NOMO-1 treated with DMSO at 0.1 percent for 48 hours (cell line): ENCODE data around the gene SPATA21.

ENCODE experiments used
- DNase-seq: peaks from one replicate; lab custom pipeline; 2025; ENCODE audit not compliant: unreplicated experiment; lab: John Stamatoyannopoulos, UW

Gene SPATA21

DNA sequence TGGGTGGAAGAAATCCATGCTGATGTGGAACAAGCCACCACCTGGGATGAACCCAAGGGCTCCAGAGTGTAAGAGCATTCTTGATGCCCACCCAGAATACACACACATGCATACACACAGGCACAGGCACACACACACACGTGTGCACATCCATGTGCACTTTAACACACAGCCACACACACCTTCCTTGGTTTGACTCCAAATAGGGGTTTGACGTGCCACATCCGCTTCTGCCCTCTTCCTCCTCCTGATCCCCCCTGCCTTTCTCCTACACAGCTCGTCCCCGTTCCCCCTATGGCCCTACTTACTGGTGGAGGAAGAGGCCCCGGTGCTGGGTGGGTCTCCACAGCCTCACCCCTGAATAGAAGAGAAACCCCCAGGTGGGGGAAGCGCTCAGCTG, 16.0 kb downstream of the SPATA21 start:
- DNase-seq, result no peak

DNA sequence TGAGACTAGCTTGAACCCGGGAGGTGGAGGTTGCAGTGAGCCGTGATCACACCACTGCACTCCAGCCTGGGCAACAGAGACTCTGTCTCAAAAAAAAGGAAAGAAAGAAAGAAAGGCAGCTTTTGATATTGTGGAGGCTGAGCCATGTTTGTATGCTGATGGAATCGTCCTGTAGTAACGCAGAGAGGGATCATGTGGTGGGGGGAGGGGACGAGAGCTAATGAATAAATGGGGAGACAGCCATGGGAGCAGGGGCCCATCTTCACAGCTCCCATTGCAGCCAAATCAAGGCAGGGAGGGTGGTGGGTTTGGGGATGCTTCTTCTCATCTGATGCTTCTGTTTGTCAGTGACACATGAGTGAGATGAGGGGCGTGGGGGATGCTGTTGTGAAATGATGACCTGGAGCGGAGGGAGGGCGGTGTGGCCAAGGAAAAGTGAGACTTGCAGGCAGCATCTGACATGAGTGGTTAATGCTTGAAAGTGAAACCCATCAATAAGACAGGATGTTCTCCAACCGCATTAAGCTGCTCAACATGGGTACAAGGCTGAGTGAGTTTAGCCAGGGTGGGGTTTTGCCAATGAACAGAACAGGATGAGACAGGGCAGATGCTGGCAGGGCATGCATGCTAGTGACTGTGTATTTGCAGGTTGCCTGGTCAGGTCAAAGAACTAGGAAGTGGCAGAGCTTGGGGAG, 16.7 kb downstream of the SPATA21 start:
- peak; percentile 31 for DNase-seq

DNA sequence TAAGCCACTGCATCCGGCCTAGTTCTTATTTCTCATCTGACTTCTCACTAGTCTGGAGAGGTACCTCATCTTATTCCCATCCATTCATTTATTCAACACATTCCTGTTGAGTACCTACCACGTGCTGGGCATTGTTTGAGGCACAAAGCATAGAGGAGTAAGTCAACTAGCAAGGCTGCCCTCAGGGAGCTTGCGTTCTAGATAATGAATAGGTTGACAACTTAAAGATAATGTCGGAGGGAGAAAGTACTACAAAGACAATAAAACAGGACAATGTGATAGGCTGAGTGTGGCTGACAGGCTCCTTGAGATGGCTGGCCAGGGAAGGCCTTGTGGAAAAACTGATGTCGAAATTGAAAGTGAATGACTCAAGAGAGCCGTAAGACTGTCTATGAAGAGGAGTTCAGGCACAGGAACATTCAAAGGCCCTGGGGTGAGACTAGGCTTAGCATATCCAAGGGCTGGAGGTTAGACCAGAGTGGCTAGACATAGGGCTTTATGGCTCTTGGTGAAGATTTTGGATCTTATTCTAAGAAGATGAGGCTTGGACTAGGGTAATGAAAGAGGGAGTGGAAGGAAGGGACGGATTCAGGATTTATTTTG, 18.3 kb downstream of the SPATA21 start:
- DNase-seq, result peak; percentile 16

DNA sequence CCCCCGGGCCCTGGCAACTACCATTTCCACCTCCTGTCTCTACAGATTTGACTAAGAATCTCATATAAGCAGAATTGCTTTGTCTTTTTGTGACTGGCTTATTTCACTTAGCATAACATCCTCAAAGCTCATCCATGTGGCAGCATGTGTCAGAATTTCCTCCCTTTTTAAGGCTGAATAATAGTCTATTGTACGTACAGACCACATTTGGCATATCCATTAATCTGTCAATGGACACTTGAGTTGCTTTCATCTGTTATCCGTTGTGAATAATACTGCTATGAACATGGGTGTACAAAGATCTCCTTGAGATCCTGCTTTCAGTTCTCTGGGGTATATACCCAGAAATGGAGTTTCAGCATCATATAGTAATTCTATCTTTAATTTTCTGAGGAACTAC, 24.0 kb downstream of the SPATA21 start:
- DNase-seq, result no peak

DNA sequence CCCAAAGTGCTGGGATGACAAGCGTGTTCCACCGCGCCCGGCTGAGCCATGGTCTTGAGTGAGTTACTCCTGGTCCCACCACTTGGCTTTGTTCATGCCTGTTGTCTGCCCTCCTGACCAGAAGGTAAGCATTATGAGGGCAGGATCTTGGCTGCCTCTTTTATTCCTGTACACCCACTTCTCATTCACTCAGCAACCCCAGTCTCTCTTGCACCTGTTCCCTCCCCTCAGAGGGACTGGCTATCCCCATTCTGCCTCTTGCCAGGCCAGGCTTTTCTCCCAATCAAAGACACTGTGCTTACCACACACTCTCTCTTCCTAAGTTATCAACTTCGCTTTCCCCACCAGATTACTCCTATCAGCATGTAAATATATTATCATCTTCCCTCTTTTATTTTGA, 26.4 kb downstream of the SPATA21 start:
- no peak for DNase-seq

DNA sequence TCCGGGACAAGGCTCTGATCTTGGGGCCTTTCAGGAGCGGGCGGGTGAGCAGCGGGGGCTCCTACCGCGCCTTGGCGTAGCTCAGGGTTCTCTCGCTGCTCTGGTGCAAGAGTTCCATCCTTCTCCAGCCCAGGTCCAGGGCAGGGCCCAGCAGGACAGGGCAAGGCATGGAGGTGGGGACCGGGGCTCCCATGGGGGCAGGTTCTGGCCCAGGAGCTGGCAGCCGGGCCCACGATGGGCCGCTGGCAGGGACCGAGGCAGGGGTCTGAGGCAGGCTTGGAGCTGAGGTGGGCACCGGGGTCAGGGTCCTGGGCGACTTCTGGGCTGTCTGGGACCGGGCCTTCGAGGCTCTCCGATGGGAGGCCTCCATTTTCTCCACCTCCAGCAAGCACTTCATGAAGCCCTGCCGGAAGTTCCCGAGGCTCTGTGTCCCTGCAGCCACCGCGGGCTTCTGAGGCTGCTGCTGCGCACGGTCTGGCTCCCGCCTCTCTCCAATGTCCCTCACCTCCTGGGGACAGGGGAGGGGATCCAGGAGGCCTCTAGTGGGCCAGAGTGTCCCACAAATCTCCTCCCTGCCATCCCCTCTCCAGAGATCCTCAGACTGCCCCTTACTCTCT, 27.6 kb downstream of the SPATA21 start:
- DNase-seq, result no peak

DNA sequence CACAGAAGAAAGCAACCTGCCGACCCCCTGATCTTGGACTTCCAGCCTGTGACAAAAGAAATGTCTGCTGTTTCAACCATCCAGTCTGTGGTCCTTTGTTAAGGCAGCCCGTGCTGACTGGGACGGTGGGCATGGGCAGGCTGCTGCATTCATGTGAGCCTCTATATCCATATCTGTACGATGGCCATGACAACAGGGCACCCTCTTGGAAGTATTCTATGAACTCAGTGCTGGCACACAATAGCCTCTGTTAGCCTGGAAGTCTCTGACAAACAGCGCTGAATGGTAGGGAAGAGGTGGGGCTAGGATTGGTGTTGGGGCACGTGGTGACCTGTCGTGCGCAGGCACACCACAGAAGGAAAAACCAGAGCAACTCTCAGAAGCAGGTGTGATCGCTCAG, 30.4 kb downstream of the SPATA21 start:
- DNase-seq, result no peak

DNA sequence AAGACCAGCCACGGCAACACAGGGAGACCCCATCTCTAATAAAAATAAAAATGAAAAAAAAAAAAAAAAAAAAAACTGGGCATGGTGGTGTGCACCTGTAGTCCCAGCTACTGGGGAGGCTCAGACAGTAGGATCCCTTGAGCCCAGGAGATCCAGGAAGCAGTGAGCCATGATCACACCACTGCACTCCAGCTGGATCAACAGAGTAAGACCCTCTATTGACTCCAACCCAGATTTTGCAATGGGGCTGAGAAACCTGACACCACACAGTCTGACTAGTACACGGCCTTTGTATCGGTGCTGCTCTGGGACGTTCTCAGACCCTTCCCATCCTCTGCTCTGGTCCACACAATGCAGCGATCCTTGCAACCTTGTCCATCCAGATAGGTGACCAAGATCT, 31.8 kb downstream of the SPATA21 start:
- no peak for DNase-seq

DNA sequence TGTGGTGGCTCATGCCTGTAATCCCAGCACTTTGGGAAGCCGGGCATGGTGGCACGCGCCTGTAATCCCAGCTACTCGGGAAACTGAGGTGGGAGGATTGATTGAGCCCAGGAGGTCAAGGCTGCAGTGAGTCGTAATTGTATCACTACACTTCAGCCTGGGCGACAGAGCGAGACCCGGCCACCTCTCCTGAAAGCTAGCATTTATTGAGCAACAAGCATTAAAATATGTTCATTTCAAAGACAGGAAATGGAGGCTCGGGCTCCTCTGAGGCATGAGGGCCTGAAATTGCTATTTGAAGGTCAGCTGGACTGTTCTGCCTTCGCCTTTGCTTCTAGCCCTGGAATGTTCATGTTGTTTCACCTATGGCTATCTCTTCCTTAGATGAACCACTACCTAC, 34.5 kb downstream of the SPATA21 start:
- DNase-seq, result no peak

DNA sequence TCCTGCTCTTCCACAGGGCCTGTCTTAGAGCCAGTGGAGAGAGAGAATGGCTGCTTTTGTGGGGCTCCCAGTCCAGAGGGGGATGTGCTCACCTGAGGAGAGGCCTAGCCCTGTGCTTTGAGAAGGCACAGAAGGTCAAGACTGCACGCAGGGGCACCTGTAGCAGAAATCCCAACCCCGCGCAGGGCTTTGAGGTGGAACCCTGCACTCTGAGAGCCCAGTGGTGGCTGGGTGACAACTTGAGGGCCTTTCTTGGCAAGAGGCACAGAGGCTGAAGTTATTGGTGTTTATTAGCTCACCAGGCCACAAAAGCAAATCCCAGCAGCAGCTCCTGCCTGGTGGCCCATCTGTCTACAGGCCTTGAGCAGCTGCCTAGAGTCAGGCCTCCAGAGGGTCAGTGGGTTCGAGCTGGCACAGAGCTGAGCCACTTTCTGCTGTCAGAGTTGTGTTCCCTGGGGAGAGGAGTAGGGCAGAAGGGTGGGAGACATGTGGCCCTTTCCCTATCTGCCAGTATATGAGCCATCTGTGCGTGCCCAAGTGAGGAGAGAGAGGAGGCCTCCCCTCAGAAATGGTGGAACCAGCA, 38.8 kb downstream of the SPATA21 start:
- no peak for DNase-seq

DNA sequence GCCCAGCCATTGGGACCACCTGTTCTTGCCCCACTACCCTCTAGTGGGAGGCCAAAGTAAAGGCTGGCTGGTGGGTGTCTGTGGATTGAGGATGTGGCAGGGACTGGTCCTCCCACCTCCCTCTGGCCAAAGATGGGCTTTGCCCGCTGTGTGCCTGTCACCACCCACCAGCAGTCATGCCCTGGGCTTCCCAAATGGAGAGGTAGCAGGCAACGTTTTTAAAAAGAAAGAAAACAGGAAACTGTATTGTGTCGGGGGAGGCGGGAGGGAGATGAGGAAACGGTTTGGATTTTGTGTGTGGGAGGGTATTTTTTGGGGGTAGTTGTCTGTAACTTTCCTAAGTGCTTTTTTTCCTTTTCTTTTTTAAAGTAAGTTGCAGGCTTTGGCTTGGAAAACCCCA, 40.1 kb downstream of the SPATA21 start:
- DNase-seq, result no peak

DNA sequence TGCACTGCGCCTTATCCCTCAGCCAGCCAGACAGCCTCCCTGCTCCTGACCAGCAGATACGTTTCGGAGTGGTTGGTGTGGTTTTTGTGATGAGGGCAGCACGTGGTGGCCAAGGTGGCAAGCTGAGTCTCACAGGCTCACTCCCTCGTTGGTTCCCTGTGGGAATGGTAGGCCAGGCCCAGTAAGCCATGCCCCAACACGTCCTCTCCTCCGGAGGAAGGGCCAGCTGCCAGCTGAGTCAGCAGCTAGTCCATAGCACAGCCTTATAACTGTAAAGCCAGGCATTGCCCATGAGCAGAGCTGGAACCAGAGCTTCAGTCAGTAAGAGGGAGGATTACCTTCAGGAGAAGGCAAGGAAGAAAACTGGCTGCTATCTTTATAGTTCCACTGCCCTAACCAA, 40.6 kb downstream of the SPATA21 start:
- DNase-seq, result no peak

DNA sequence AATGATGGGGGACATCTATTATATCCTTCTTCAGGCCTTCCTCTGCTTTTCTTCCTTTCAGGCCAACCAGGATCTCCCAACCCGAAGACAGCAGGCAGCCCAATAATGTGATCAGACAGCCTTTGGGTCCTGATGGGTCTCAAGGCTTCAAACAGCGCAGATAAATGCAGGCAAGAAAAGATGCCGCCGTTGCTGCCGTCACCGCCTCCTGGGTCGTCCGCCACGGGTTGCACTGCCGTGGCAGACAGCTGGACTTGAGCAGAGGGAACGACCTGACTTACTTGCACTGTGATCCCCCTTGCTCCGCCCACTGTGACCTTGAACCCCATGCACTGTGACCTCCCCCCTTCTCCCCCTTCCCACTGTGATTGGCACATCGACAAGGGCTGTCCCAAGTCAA, 42.2 kb downstream of the SPATA21 start:
- DNase-seq, result no peak

DNA sequence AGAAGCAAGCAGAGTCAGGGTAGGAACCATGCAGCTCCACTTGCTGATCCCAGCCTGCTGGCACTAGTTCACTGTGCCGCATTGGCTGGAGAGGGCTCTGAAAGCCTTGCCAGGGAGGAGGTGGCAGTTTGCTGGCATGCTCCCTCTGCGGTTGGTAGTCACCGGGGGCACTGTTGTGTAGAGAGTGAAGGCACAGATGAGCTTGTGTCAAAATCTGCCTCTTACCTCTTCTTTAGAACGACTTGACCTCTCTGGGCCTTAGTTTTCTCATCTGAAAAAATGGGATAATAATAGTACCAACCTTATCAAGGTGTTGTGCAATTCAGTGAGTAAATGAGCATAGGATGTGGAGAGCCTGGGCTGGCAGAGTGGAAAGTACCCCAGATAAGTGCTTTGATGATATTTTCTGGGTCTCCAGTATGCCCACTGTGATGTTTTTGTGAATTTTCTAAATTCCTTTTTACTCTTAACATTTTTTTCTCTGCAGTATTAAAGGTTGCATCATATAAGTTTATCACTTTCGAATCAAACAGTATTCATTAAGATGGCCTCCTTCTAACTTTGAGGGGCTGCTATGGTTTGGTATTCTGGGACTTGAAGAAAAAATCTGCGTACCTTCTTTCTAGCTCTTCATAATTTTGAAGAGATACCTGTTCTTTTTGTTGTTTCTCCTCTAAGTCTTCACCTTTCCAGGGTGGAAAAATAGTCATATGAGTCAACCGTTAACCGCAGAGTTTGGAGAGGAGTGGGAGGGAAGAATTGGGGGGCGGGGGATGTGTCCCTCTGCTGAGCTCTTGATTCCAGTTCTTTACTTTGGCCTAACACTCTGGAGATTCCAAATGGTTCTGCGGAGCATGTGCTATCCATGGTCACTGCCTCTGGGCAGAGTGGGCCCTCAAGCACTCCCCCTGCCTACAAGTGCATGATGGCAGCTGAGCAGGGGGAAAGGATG, 43.4 kb downstream of the SPATA21 start:
- DNase-seq, result no peak

DNA sequence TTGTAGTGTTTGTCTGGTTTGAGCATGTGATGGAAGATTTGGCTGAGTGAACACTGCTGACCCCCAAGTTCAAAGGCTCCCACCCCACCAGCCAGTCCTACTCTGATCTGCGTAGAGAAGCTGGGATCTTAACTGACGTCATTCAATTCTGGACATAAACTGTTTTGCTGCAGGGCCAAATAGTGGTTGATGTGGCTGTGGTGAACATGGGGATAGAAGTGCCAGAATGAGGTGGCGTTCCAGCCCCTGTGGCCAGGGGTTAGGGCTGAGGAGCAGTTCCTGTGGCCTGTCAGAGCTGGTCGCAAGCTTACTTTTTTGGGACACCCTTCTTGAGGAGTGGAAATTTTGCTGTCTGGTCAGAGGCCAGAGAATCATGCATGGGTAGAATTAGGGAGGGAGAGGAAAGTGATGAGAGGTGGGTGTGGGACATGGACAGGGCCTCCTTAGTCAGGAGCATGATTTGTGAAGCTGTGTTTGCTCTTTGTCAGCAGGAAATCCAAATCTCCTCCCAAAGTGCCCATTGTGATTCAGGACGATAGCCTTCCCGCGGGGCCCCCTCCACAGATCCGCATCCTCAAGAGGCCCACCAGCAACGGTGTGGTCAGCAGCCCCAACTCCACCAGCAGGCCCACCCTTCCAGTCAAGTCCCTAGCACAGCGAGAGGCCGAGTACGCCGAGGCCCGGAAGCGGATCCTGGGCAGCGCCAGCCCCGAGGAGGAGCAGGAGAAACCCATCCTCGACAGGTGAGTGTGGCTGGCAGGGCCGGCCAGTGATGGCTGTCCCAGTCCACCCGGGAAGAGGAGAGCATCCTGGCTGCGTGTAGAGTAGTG, 44.3 kb downstream of the SPATA21 start:
- no peak for DNase-seq

DNA sequence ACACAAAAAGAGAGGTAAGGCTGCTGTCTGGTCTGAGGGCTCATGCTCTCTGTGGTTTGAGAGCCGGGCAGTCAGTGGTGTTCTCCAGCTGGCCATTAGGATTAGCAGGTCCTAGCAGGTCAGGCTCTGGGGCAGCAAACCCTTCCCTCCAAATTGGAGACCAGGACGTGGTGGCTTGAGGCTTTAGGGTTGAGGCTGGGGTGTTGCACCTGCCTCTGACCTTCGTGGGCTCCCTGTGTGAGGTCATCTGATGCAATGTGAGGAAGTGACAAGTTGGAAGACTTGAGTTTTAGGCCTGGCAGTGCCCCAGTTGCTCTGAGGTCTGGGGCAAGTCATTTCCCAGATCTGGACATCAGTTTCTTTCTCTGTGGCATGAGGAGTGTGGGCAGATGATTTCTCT, 45.8 kb downstream of the SPATA21 start:
- DNase-seq, result peak; percentile 4

DNA sequence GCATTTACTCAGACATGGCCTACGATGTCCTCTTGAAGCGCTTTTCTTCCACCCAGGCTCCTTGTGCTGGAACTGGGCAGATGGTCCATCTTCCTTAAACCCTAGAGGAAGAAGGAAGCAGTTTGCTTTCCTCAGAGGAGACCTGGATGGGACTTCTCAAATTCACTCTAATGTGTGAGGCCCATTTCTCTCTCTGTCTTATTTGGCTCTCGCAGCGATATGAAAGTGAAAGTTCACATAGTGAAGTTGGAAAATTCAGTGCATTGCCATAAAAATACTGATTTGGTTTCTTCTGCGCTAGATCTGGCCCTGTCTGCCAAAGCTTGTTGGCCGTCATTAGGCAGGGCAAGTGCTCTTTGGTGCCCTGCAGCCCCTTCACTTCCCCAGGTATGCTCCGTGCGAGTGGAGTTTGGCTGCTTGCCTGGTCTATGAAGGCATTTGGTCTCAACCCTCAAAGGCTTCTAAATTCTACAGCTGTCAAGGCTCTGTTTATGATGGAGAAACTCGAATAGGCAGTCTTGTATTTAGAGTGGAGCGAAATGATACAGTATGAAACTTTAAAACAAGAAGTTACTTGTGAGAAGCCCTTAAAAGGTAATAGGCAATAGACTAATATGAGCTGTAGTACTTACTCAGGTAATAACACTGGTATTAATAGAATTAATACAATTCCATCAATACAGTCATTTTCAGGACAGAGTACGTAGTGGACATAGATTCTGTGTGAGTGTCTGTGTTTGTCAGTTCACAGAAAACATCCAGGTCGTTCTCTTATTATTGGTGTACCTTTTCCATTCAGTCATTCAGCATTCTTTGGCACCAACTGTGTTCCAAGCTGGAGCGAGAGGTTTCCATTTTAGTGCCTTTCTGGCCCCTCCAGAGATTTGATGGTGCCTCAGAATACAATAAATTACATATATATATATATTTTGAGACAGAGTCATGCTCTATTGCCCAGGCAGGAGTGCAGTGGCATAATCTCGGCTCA, 49.7 kb downstream of the SPATA21 start:
- peak; percentile 26 for DNase-seq

DNA sequence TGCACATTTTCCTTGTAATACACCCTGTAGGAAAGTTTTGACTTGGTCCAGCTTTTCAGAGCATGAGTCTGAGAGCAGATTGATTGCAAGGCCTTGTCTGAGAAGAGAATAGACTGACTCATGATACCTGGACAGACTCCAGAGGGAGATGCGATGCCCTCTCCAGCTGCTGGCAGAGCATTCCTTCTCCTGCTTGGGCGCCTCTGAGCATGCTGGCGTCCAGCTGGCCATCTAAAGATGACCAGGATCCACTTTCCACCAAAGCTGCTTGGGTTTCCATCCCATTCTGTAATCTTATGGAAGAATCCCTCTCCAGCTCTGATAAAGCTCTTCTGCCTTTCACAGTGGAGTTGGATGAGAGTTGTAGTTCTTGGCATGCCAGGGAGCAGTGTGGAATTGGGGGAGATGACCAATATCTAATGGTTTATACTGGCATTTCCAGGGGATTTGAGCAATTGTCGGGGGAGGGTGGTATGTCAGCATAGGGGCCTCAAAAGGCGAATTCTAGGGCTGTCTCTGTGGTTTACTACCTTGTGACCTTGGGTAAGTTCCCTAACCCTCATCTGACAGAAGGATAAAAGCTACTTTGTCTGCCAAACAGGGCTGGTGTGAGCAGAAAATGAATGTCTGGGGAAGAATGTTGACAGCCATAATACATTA, 50.6 kb downstream of the SPATA21 start:
- DNase-seq, result no peak
